SHP77 treated with DMSO at 0.1 percent for 48 hours (cell line): Measurements from ENCODE around the gene TRHDE.
"Not testable (repeated sequence)": the region's sequence is repeated elsewhere in the genome, so short reads cannot be mapped to it uniquely, and the experiment has no call there.

Experiments
- DNase-seq: peaks from one replicate; lab custom pipeline; 2025; lab: John Stamatoyannopoulos, UW

Gene TRHDE

DNA sequence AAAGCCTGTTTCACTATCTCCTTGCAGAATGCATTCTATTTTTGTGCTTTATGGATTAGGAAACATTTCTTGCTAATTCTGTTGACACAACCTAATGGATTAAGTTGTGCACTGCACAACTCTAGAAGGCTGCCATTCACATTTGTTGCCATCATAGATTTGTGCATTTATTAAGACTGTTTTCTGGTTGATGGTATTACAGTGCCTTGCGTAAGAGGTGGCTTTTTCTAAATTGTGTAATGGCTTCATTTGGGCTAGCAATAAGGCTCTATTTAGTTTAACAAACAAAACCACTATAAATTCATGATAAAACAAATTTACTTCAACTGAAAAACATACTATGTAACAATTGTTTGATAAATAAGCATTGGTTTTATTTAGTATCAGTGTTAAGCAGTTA, 175.9 kb downstream of the TRHDE start:
- no peak for DNase-seq

DNA sequence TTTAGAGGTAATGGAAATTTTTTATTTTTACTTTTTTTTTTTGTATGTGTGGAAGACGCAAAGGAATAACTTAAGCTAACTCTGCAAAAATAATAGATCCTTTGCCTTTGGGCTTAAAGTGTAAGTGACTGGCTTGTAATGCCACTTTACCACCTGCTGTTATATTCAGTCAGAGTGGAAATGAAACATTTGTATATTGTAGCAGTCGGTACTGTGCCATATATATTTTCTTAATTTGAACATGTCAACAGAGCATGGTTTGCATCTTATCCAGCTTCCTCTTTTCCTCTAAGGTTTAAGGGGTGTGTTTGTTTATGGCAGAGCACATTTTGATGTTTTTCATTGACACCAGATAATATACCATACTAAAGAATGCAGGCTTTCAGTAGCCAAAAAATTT, 176.6 kb downstream of the TRHDE start:
- DNase-seq: no peak

DNA sequence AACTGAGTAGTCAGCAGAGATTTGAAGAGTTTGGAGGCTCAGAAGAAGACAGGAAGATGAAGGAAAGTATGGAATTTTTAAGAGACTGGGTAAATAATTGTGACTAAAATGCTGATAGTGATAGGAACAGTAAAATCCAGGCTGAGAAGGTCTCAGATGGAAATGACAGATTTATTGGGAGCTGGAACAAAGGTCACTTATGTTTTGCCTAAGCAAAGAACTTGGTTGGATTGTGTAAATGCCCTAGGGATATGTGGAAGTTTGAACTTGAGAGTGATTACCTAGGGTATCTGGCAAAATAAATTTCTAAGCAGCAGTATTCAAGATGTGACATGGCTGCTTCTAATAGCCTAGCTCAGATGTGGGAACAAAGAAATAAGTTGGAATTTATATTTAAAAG, 180.9 kb downstream of the TRHDE start:
- DNase-seq: no peak

DNA sequence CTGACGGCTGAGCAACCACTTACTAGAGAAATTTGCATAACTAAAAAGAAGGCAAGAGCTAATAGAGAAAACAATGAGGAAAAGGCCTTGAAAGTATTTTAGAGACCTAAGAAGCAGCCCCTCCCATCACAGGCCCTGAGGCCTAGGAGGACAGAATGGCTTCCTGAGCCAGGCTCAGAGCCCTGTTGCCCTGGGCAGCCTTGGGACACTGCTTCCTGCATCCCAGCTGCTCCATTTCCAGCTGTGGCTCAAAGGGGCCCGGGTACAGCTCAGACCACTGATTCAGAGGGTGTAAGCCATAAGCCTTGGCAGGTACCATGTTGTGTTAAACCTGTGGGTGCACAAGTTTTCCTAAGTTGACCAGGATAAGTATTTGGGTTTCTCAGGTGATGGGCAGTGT, 181.4 kb downstream of the TRHDE start:
- no peak for DNase-seq

DNA sequence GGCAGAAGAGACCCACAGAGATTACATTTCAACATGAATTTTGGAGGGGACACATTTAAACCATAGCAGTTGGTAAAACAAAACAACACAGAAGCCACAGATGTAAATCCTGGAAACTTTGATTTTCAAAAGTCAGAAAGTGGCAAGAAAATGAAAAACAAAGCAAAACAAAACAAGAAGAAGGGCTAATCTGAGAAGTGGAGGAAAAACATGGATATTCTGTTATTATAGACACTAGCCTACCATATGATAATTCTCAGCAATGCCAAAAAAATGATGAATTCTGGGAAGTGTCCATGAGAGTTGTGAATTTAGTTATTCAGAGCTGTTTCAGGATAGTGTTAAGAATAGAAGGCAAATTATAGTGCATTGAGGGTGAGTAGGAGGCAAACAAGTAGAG, 192.3 kb downstream of the TRHDE start:
- DNase-seq: no peak

DNA sequence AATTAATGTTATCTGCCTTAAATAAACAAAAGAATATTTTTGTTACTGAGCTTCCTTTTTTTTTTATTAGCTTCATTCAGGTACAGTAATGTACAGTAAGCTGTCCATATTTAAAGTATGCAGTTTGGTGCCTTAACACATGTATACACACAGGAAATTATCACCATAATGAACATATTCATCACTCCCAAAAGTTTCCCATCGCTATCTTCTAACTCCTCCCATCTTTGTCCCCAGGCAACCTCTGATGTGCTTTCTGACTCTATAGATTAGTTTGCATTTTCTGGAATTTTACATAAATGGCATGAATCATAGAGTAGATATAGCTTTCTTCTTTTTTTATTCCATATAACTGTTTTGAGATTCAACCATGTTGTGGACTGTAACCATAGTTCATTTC, 193.0 kb downstream of the TRHDE start:
- no peak for DNase-seq

DNA sequence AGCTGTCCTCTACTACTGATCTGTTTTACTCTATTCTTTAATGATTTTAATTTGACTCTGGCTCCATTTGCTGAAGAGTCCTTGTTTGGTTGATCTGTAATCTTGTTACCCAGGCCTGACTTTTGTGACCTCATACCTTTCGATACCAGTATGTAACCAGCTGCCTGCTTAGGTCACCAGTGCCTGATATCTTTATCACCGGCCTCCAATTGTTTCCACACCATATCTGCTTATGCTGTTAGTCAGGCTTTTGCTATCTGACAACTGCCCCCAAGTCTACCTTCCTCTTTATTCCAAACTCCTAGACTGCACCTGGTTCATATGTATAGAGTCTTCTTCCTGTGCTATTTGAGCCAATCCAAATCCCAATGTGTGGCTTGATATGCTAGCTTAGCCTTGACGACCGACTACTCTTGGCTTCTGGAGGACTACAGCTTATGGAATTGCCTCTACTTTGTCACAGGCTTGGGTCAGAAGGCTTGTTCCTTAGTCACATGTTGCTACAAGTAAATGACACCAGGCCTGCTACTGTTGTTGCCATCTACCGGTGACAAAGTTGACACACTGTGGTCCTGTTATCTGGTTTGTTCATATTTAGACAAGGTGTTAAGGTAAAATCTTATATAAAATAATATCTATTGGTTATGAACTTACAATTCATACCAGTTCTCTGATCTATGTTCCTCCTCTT, 193.9 kb downstream of the TRHDE start:
- DNase-seq: no peak

DNA sequence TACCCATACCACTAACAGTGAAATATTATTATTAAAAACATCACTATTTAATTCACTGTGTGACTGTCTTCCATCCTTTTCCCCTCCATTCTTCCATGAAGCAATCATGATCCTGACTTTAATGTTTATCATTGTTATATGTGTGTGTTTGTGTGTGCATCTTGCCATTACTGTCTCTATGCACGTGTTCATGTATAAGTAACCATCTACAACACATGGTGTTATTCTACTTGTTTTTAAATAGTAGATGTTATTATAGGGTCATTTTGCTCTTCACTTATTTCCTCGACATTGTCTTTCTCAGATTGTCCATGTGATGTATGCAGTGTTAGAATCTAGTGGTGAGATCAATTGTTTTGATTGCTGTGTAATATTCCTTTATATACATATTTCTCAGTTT, 195.8 kb downstream of the TRHDE start:
- DNase-seq: no peak

DNA sequence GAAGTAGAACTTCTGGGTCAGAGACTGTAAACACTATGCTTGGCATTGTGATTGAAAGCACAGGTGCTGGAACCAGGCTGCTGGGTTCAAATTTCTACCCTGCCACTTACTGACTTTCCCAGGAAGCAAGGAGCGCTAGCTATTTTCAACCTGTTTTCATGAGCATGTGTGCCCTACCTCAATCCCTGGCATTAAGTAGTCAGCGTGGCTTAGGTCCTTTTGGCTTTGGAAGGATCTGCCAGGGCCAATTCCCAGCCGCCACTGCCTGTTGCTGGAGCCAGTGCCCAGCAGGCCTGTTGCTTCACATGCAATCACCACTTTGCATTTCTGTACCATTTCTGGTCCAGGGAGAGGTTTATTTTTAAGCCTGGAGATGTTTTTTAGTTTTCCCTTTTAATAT, 196.3 kb downstream of the TRHDE start:
- no peak for DNase-seq

DNA sequence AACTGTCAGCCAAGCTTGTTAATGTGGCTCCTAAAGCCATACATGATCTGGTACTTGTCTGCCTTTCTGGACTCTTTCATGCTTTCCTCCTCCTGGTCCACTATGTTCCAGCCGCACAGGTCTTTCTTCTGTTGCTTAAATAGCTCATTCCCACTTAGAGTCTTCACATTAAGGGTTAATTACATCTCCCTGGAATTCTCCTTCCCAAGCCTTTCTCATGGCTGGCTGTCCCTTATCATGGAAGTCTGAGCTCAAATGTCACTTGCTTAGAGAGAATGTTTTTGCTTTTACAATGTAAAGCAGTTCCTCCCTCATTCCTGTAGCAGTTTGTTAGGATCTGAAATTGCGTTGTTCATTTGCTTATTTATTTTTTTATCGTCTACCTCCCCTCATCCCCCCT, 199.6 kb downstream of the TRHDE start:
- no peak for DNase-seq

DNA sequence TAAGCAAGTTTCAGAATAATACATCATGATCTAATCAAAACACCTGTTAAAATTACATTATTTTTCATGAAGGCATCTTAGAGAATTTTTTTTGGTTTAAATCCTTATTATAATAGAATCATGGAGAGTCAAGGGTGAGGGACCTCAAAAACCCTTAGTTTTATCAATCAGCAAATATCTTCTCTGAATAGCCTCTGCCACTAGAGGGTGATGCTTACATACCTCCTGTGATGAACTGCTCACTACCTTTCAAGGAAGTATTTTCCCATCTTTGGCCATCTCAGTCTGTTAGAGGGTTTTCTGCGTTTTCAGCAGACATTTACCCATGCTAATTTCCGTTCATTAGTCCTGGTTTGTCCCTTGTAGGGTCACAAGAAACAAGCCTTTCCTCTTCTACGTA, 200.2 kb downstream of the TRHDE start:
- DNase-seq: no peak

DNA sequence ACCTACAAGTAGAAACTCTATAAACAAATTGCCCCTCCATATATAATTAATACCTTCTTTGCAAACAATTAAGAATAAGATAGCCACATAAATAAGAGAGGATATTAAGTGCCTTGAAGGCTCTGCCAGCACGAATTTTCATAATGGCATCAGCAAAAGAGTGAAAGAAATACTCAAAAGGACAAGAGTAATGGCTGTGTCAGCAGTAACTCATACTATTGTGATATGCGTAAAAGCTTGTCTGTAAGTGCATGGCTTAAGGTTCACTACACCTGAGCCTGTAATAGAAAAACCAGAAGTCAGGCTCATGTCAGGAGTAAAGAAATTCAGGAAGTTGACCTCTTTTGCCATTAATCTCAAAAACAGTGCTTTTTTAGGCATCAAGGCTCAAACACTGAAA, 204.1 kb downstream of the TRHDE start:
- DNase-seq: no peak

DNA sequence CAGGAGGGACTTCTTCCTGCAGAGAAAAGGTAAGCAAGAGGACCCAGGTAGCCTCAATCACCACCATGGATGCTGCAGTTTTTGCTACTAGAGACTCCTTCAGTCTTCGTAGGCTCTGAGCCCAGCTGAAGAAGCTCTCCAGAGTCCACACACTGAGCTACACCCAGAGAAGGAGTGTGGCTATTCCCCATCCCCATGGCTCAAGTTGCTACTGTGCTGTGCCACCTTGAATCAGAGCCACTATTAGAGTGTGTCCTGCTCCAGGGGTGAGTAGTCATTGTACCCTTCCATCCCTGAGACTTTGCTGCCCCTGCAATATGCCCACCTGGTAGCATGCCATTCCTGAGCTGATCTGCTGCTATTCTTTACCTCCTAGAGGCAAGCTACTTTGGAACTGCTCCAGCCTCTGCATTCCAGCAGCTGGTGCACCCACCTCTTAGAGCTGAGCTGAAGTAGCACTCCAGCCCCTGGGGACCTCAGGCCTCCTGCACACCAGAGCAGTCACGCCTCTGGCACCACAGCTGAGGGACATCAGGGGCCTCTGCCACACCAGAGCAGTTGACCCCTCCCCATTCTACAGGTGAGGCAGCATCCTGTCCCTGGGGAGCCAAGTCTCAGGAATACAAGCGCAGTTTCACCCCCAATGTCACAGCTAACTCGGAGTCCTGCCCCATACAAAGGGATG, 213.0 kb downstream of the TRHDE start:
- DNase-seq: no peak

DNA sequence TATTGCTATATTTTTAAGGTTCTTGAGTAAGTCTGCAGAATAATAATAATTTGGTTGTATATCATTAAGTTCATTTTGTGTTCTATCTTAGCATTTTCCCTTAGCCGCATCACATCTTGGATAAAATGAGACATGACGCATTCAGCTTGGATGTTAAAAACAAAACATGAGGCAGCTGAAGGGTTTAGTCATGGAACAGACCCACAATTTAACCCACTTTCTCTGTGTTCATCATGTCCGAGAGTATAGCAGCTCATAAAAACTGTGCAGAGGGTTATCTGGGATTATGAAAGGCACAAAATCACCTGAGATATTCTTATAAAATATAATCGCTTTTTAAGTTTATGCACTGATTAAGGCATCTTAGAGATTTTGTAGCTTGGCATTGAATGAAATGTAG, 219.3 kb downstream of the TRHDE start:
- DNase-seq: no peak

DNA sequence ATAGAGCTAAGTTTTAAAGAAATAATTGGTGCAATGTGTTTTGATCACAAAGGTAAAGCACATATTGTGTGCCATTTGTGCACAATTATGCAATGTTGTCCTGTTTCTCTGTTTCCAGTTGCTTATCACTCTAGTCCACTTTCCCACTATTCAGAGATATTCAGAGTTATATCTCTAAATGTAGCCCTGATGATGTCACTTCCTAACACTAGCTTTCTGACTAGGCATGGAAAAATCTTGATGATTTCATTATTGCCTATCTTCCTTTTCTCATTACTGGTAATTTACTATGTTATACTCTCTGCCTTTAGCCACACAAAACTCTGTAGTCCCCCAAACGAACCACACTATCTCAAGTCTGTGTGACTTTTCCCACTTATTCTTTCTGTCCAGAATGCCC, 221.2 kb downstream of the TRHDE start:
- DNase-seq: no peak

DNA sequence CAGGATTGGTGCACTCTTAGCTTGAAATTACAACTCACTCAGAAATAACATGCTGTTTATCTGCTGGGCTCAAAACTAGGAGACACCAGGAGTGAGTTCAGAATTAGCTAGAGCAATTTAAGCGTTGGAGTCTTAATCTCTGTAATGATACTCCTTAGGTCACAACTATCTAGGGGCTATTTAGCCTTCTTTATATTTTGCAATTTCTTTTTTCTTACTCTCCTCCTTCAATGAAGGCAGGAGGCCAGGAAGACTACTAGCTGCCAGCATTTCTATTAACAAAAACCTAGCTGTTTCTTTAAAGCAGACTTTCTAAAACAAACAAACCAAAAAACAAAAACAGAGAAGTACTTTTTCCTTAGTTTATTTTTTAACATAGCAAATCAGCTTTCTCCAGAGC, 226.2 kb downstream of the TRHDE start:
- no peak for DNase-seq

DNA sequence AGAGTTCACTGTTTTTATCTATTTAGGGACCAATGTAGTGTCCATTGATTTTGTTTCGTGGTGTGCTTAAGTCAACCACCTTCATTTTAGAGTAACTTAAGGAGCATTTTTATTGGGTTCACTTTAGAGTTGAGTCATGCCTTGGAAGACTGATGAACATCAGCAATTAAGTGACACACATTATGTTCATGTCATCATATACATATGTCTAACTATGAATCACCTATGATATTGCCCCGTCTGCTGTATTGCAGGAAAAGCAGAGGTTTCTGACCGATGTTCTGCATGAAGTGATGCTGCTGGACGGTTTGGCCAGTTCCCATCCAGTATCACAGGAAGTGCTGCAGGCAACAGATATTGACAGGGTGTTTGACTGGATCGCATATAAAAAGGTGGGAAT, 227.1 kb downstream of the TRHDE start:
- no peak for DNase-seq

DNA sequence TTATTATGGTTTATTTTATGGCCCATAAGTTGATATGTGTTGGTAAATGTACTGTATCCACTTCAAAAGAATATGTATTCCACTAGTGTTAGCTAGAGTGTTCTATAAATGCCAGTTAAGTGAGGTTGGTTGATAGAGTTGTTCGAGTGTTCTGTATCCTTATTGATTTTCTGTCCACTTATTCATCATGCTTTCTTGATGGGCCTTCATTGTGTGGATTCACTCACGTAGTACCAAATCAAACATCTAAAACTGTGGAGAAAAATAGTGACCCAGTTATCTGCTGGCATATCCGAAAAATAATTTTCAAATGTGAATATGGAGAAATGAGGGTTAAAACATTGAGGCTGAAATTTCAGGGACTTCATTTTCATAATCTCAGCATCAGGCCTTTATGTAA, 230.4 kb downstream of the TRHDE start:
- no peak for DNase-seq

DNA sequence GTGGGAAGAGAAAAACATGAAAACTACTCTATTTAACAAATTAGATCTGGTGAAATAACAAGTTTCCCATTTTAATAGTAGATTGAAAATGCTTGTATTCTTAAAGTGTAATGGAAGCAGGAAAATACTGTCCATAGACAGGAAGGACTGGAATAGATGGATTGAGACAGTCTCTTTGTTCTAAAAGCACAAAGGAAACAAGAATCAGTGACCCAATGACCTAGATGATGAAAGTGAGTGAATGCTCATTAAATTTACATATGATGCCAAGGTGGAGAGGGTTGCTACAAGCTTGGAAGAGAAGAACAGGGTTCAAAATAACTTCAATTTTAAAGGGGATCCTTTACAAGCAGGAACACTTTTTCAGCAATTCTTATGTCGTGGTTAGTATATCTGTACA, 233.1 kb downstream of the TRHDE start:
- no peak for DNase-seq

DNA sequence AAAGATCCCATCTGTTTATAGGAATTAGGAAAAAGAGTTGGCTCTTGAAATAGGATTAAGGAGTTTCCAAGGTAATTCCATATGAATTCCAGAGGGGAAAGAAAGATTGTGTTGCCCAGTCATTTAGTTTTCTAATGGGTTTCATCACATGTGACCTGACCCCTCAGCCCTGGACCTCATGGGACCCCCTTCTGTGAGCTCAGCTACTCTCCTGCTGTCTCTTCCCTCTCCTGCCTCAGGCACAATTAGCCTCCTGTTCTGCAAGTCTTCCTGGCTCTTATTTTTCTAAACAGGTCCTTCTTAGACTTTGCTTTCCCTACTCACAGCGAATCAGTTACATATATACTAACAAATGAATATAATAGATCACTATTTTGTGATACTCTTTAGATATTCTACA, 237.7 kb downstream of the TRHDE start:
- no peak for DNase-seq

DNA sequence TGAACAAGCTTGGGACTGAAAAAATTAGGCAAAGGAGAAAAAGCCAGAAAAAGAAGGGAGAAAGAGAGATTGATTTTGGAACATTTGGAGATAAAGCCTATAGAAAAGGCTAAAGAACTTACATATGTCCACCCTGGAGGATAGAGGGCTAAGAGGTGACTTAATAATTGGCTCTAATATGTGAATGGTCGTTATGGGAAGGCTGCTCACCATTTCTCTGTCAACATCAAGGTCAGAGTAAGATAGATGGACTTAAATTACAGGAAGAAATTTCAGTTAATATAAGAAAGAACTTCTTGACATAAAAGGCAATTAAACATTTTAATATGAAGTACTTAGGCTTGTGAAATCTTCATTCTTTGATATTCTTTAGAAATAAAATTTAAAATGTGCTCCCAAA, 238.6 kb downstream of the TRHDE start:
- no peak for DNase-seq

DNA sequence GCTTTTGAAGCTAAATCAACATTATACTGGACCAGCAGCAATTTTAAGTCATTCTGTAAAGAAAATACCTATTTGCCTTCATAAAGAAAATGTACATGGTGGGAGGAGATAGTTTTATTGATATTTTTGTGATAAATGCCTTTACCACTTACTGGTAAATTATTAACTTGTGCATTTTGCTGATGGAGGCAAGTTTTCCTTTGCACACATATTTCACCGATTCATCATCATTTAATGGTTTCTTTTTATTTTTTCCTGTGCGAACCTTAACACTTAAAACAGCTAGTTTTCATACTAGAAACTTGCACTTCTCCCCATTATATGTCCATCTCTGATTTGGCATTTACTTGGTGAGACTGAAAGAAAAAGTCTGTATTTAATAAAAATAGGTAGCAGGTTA, 239.3 kb downstream of the TRHDE start:
- no peak for DNase-seq

DNA sequence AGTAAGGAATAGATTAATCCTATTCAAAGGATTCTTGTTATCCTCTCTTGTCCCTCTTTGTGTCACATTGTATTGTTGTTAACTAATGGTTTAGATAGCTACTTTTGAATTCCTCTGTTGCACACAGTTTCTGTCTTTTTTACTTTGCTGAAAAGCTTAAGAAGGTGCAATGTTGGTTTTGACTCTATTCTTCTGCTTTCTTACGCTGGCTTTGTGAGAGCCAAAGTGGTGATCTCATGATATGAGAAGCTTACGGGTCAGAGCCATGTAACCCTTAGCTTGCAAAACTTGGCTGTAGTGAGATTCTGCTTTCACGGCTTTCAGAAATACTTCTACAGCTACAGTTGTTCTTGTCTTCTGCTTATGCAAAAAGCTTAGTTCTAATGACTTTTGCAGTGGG, 239.7 kb downstream of the TRHDE start:
- DNase-seq: no peak

DNA sequence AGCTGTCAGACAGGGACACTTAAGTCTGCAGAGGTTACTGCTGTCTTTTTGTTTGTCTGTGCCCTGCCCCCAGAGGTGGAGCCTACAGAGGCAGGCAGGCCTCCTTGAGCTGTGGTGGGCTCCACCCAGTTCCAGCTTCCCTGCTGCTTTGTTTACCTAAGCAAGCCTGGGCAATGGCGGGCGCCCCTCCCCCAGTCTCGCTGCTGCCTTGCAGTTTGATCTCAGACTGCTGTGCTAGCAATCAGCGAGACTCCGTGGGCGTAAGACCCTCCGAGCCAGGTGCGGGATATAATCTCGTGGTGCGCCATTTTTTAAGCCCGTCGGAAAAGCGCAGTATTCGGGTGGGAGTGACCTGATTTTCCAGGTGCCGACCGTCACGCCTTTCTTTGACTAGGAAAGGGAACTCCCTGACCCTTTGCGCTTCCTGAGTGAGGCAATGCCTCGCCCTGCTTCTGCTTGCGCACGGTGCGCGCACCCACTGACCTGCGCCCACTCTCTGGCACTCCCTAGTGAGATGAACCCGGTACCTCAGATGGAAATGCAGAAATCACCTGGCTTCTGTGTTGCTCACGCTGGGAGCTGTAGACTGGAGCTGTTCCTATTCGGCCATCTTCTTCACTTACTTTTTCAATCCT, 248.0 kb downstream of the TRHDE start:
- not testable (repeated sequence) for DNase-seq
